Fibroblast of the aortic adventitia (primary cell): ENCODE results near the gene NUP93. TPM values are rescaled to one million over a fixed set of nuclear protein-coding genes. Genes with fewer than 3 reads are reported as not detected.

Source experiments
- DNase-seq: peaks from one replicate; pipeline ENCODE4 v3.0.0-alpha.2; 2010; ENCODE audit warnings: low read depth
- H3K4me3 ChIP-seq: 2 replicates; pipeline ENCODE4 v1.5.1; 2011; ENCODE audit warnings: low read depth, mild to moderate bottlenecking, control low read depth, low read length, moderate library complexity
- CTCF ChIP-seq: IDR thresholded peaks from 2 replicates; pipeline ENCODE4 v1.5.1; 2011; ENCODE audit warnings: mild to moderate bottlenecking, low read length, control low read depth, inconsistent platforms; ENCODE audit not compliant: insufficient read depth
- total RNA-seq: library from RNA; depleted of rRNA; stranded (reverse); fragments of >200 nt; gene quantifications from 2 replicates; pipeline ENCODE4 v1.2.3, GENCODE V29; 2012; ENCODE audit warnings: low replicate concordance

Gene NUP93
- total RNA-seq, 1 donor: 45.5 TPM

GRCh38 chr16:56848029-56848936 is 118.4 kb downstream of the NUP93 start:
- no peak overlapping the region for H3K4me3 ChIP-seq
- no peak for TF ChIP-seq CTCF
- peak; percentile 80 for DNase-seq

GRCh38 chr16:56848955-56849689 is 119.2 kb downstream of the NUP93 start:
- no peak overlapping the region for H3K4me3 ChIP-seq
- DNase-seq: peak; percentile 79
- TF ChIP-seq CTCF: no peak

GRCh38 chr16:56849690-56850680 is 120.1 kb downstream of the NUP93 start:
- no peak overlapping the region for H3K4me3 ChIP-seq
- peak; percentile 52 for DNase-seq
- no peak for TF ChIP-seq CTCF

- no peak overlapping the region for H3K4me3 ChIP-seq
- TF ChIP-seq CTCF: peak; percentile 71
- peak; percentile 58 for DNase-seq
Observed at GRCh38 chr16:56851671-56852400, 121.9 kb downstream of the NUP93 start.

- DNase-seq: no peak
- H3K4me3 ChIP-seq: no peak overlapping the region
- TF ChIP-seq CTCF: no peak
Observed at GRCh38 chr16:56852401-56852730, 122.4 kb downstream of the NUP93 start.

- H3K4me3 ChIP-seq: no peak overlapping the region
- TF ChIP-seq CTCF: no peak
- no peak for DNase-seq
Observed at GRCh38 chr16:56852968-56853367, 123.0 kb downstream of the NUP93 start.
